GM19397 (cell line): ENCODE results near the gene COLEC11.
"Not testable (repeated sequence)": the region's sequence is repeated elsewhere in the genome, so short reads cannot be mapped to it uniquely, and the experiment has no call there.

Source experiments
- ATAC-seq: cut with Tn5 transposase; IDR thresholded peaks from one replicate; pipeline ENCODE4 v1.9.1; 2021; ENCODE audit warnings: mild to moderate bottlenecking, moderate library complexity; ENCODE audit not compliant: unreplicated experiment

COLEC11 gene

GRCh38 chr2:3622967-3623366 lies 28.1 kb downstream of the COLEC11 start:
- no peak for ATAC-seq

GRCh38 chr2:3624059-3624794 lies 29.3 kb downstream of the COLEC11 start:
- no peak for ATAC-seq

GRCh38 chr2:3625186-3625585 lies 30.3 kb downstream of the COLEC11 start:
- ATAC-seq = no peak

GRCh38 chr2:3626118-3626811 lies 31.4 kb downstream of the COLEC11 start:
- ATAC-seq = no peak

GRCh38 chr2:3626812-3627499 lies 32.0 kb downstream of the COLEC11 start:
- ATAC-seq = no peak

- no peak for ATAC-seq
Observed at GRCh38 chr2:3627500-3628100, 32.7 kb downstream of the COLEC11 start.

- ATAC-seq = no peak
Observed at GRCh38 chr2:3628241-3628679, 33.3 kb downstream of the COLEC11 start.

- ATAC-seq = no peak
Observed at GRCh38 chr2:3628800-3629199, 33.9 kb downstream of the COLEC11 start.

GRCh38 chr2:3630631-3631030 lies 35.7 kb downstream of the COLEC11 start:
- ATAC-seq = no peak

GRCh38 chr2:3631161-3631850 lies 36.4 kb downstream of the COLEC11 start:
- ATAC-seq = no peak

GRCh38 chr2:3631851-3632659 lies 37.1 kb downstream of the COLEC11 start:
- no peak for ATAC-seq

- no peak for ATAC-seq
Observed at GRCh38 chr2:3633089-3633981, 38.4 kb downstream of the COLEC11 start.

- no peak for ATAC-seq
Observed at GRCh38 chr2:3633982-3634595, 39.2 kb downstream of the COLEC11 start.

- ATAC-seq = no peak
Observed at GRCh38 chr2:3634596-3635121, 39.7 kb downstream of the COLEC11 start.

GRCh38 chr2:3635171-3635974 lies 40.5 kb downstream of the COLEC11 start:
- ATAC-seq = no peak

- ATAC-seq = not testable (repeated sequence)
Observed at GRCh38 chr2:3635975-3636327, 41.0 kb downstream of the COLEC11 start.

GRCh38 chr2:3636586-3637310 lies 41.8 kb downstream of the COLEC11 start:
- no peak for ATAC-seq
